Measurements from ENCODE around the gene PACRG.

- TF ChIP-seq POLR2A (IDR thresholded peaks at IDR 0.05), result no peak
- TF ChIP-seq, protein P1, sequence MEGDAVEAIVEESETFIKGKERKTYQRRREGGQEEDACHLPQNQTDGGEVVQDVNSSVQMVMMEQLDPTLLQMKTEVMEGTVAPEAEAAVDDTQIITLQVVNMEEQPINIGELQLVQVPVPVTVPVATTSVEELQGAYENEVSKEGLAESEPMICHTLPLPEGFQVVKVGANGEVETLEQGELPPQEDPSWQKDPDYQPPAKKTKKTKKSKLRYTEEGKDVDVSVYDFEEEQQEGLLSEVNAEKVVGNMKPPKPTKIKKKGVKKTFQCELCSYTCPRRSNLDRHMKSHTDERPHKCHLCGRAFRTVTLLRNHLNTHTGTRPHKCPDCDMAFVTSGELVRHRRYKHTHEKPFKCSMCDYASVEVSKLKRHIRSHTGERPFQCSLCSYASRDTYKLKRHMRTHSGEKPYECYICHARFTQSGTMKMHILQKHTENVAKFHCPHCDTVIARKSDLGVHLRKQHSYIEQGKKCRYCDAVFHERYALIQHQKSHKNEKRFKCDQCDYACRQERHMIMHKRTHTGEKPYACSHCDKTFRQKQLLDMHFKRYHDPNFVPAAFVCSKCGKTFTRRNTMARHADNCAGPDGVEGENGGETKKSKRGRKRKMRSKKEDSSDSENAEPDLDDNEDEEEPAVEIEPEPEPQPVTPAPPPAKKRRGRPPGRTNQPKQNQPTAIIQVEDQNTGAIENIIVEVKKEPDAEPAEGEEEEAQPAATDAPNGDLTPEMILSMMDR (IDR thresholded peaks at IDR 0.05), result no peak
Measured at GRCh38 chr6:163200289-163200688, 472.5 kb downstream of the PACRG start.
